Activated naive CD8-positive, alpha-beta T cell treated with anti-CD3 and anti-CD28 coated beads for 36 hours (primary cell): ENCODE data around the gene CORO2B. TPM values are rescaled to one million over a fixed set of nuclear protein-coding genes. Genes with fewer than 3 reads are reported as not detected.

Experiments used
- DNase-seq: peaks from one replicate; pipeline ENCODE4 v3.0.0; 2021
- H3K27ac Mint-ChIP-seq: one replicate; pipeline ENCODE4 v1.8.0; 2022; ENCODE audit warnings: mild to moderate bottlenecking, moderate library complexity, mixed read lengths
- H3K27me3 Mint-ChIP-seq: one replicate; pipeline ENCODE4 v1.8.0; 2022; ENCODE audit warnings: mild to moderate bottlenecking, mixed read lengths
- H3K36me3 Mint-ChIP-seq: one replicate; pipeline ENCODE4 v1.8.0; 2021; ENCODE audit warnings: mild to moderate bottlenecking, mixed read lengths
- H3K4me1 Mint-ChIP-seq: one replicate; pipeline ENCODE4 v1.8.0; 2021; ENCODE audit warnings: mixed read lengths
- H3K4me3 Mint-ChIP-seq: one replicate; pipeline ENCODE4 v1.8.0; 2022; ENCODE audit warnings: mild to moderate bottlenecking, moderate library complexity, mixed read lengths
- H3K9me3 Mint-ChIP-seq: one replicate; pipeline ENCODE4 v1.8.0; 2022; ENCODE audit warnings: mixed read lengths
- total RNA-seq, 2 experiments: library from RNA; stranded (reverse); gene quantifications; one replicate each; pipeline ENCODE4 v1.2.3, GENCODE V29; 2021

The CORO2B gene
- total RNA-seq, 2 experiments from 2014 or later = not detected

- no peak for DNase-seq
- Mint-ChIP-seq H3K27ac (no peak overlapping the region), H3K4me1 (no peaks in the 10 kb centered on the region), H3K36me3 (no peaks in the 10 kb centered on the region), H3K4me3 (no peak overlapping the region), H3K27me3 (peaks cover 7% of the 10 kb centered on the region), H3K9me3 (no peaks in the 10 kb centered on the region)
Measured at GRCh38 chr15:68614286-68615035, 35.7 kb downstream of the CORO2B start.

- Mint-ChIP-seq H3K27ac (no peak overlapping the region), H3K27me3 (peaks cover 7% of the 10 kb centered on the region), H3K4me3 (no peak overlapping the region), H3K9me3 (no peaks in the 10 kb centered on the region), H3K36me3 (no peaks in the 10 kb centered on the region), H3K4me1 (no peaks in the 10 kb centered on the region)
- DNase-seq = no peak
Measured at GRCh38 chr15:68615301-68615700, 36.5 kb downstream of the CORO2B start.

GRCh38 chr15:68615811-68616210 is 37.0 kb downstream of the CORO2B start:
- no peak for DNase-seq
- no peak overlapping the region for H3K27ac Mint-ChIP-seq
- H3K36me3 Mint-ChIP-seq = no peaks in the 10 kb centered on the region
- H3K9me3 Mint-ChIP-seq = no peaks in the 10 kb centered on the region
- no peak overlapping the region for H3K4me3 Mint-ChIP-seq
- H3K27me3 Mint-ChIP-seq = peaks cover 7% of the 10 kb centered on the region
- H3K4me1 Mint-ChIP-seq = no peaks in the 10 kb centered on the region

GRCh38 chr15:68616397-68616796 is 37.6 kb downstream of the CORO2B start:
- H3K9me3 Mint-ChIP-seq = no peaks in the 10 kb centered on the region

GRCh38 chr15:68617001-68617400 is 38.2 kb downstream of the CORO2B start:
- no peak overlapping the region for H3K4me3 Mint-ChIP-seq
- H3K36me3 Mint-ChIP-seq = no peaks in the 10 kb centered on the region
- H3K4me1 Mint-ChIP-seq = no peaks in the 10 kb centered on the region
- peaks cover 7% of the 10 kb centered on the region for H3K27me3 Mint-ChIP-seq
- no peak overlapping the region for H3K27ac Mint-ChIP-seq
- H3K9me3 Mint-ChIP-seq = no peaks in the 10 kb centered on the region
- no peak for DNase-seq

More at GRCh38 chr15:68616397-68616796, 37.6 kb downstream of the CORO2B start:
- peaks cover 7% of the 10 kb centered on the region for H3K27me3 Mint-ChIP-seq
- H3K4me3 Mint-ChIP-seq = no peak overlapping the region
- no peaks in the 10 kb centered on the region for H3K4me1 Mint-ChIP-seq
- H3K27ac Mint-ChIP-seq = no peak overlapping the region
- DNase-seq = no peak
- no peaks in the 10 kb centered on the region for H3K36me3 Mint-ChIP-seq

GRCh38 chr15:68617777-68618176 is 39.0 kb downstream of the CORO2B start:
- Mint-ChIP-seq H3K4me1 (no peaks in the 10 kb centered on the region), H3K4me3 (no peak overlapping the region), H3K9me3 (no peaks in the 10 kb centered on the region), H3K36me3 (no peaks in the 10 kb centered on the region), H3K27me3 (peaks cover 7% of the 10 kb centered on the region), H3K27ac (no peak overlapping the region)
- no peak for DNase-seq

GRCh38 chr15:68618394-68618793 is 39.6 kb downstream of the CORO2B start:
- Mint-ChIP-seq H3K4me3 (no peak overlapping the region), H3K27ac (no peak overlapping the region), H3K27me3 (peaks cover 7% of the 10 kb centered on the region), H3K9me3 (no peaks in the 10 kb centered on the region), H3K4me1 (no peaks in the 10 kb centered on the region), H3K36me3 (no peaks in the 10 kb centered on the region)
- DNase-seq = no peak

GRCh38 chr15:68618908-68619698 is 40.3 kb downstream of the CORO2B start:
- H3K27ac Mint-ChIP-seq = no peak overlapping the region
- H3K4me3 Mint-ChIP-seq = no peak overlapping the region
- peaks cover 7% of the 10 kb centered on the region for H3K27me3 Mint-ChIP-seq
- H3K36me3 Mint-ChIP-seq = no peaks in the 10 kb centered on the region
- no peak for DNase-seq
- no peaks in the 10 kb centered on the region for H3K9me3 Mint-ChIP-seq
- no peaks in the 10 kb centered on the region for H3K4me1 Mint-ChIP-seq

- no peaks in the 10 kb centered on the region for H3K9me3 Mint-ChIP-seq
- DNase-seq = no peak
- peaks cover 5% of the 10 kb centered on the region for H3K27me3 Mint-ChIP-seq
- H3K36me3 Mint-ChIP-seq = no peaks in the 10 kb centered on the region
- no peak overlapping the region for H3K4me3 Mint-ChIP-seq
- H3K4me1 Mint-ChIP-seq = no peaks in the 10 kb centered on the region
- no peak overlapping the region for H3K27ac Mint-ChIP-seq
Measured at GRCh38 chr15:68620721-68621527, 42.1 kb downstream of the CORO2B start.

GRCh38 chr15:68621535-68621934 is 42.7 kb downstream of the CORO2B start:
- Mint-ChIP-seq H3K9me3 (no peaks in the 10 kb centered on the region), H3K4me1 (no peaks in the 10 kb centered on the region), H3K36me3 (no peaks in the 10 kb centered on the region), H3K4me3 (no peak overlapping the region), H3K27ac (no peak overlapping the region), H3K27me3 (peaks cover 7% of the 10 kb centered on the region)
- no peak for DNase-seq

- H3K4me3 Mint-ChIP-seq = no peak overlapping the region
- H3K9me3 Mint-ChIP-seq = no peaks in the 10 kb centered on the region
- no peaks in the 10 kb centered on the region for H3K4me1 Mint-ChIP-seq
- no peak overlapping the region for H3K27ac Mint-ChIP-seq
- peaks cover 14% of the 10 kb centered on the region for H3K27me3 Mint-ChIP-seq
- no peak for DNase-seq
- no peaks in the 10 kb centered on the region for H3K36me3 Mint-ChIP-seq
Measured at GRCh38 chr15:68623301-68623892, 44.6 kb downstream of the CORO2B start.

- Mint-ChIP-seq H3K4me1 (no peaks in the 10 kb centered on the region), H3K36me3 (no peaks in the 10 kb centered on the region), H3K4me3 (no peak overlapping the region), H3K27ac (no peak overlapping the region), H3K27me3 (peaks cover 14% of the 10 kb centered on the region), H3K9me3 (no peaks in the 10 kb centered on the region)
- no peak for DNase-seq
Measured at GRCh38 chr15:68625853-68626252, 47.1 kb downstream of the CORO2B start.

GRCh38 chr15:68626283-68626682 is 47.5 kb downstream of the CORO2B start:
- Mint-ChIP-seq H3K27me3 (peaks cover 14% of the 10 kb centered on the region), H3K27ac (no peak overlapping the region), H3K4me1 (no peaks in the 10 kb centered on the region), H3K9me3 (no peaks in the 10 kb centered on the region), H3K4me3 (no peak overlapping the region), H3K36me3 (no peaks in the 10 kb centered on the region)
- DNase-seq = no peak

GRCh38 chr15:68626739-68627138 is 47.9 kb downstream of the CORO2B start:
- no peak overlapping the region for H3K27ac Mint-ChIP-seq
- H3K4me1 Mint-ChIP-seq = no peaks in the 10 kb centered on the region
- no peaks in the 10 kb centered on the region for H3K9me3 Mint-ChIP-seq
- H3K27me3 Mint-ChIP-seq = peaks cover 14% of the 10 kb centered on the region
- H3K4me3 Mint-ChIP-seq = no peak overlapping the region
- no peak for DNase-seq
- no peaks in the 10 kb centered on the region for H3K36me3 Mint-ChIP-seq

GRCh38 chr15:68627476-68627875 is 48.7 kb downstream of the CORO2B start:
- Mint-ChIP-seq H3K27me3 (peaks cover 14% of the 10 kb centered on the region), H3K9me3 (no peaks in the 10 kb centered on the region), H3K4me1 (no peaks in the 10 kb centered on the region), H3K36me3 (no peaks in the 10 kb centered on the region), H3K27ac (peak overlapping the region; percentile 17), H3K4me3 (no peak overlapping the region)
- no peak for DNase-seq
